Measurements from ENCODE around the gene KNDC1.

DNA sequence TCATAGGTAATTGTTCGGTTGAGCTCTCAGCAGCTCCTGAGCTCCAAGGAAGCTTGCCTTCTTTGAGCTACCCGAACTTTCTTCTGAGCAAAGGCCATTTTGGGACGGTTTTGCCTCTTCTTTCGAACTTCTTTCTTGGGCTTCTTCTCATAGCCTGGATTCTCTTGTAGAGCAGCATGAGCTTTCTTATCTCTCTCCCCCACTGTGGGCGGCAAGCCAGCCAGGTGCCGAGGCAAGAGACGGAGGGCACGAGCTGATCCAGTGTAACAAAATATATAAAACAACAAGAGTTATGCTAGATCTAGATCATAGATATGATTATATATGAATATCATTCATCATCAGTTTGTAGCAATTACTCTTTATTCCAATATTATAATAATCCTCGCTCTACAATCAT, 16.5 kb upstream of the KNDC1 start:
- TF ChIP-seq POLR2AphosphoS5 (IDR thresholded peaks at IDR 0.05) = no peak
- no peak for TF ChIP-seq CTCF (IDR thresholded peaks at IDR 0.05; ENCODE audit: poor library complexity, severe bottlenecking)
- no peak for TF ChIP-seq RAD21 (conservative IDR thresholded peaks at IDR 0.05)
- TF ChIP-seq, protein P1, sequence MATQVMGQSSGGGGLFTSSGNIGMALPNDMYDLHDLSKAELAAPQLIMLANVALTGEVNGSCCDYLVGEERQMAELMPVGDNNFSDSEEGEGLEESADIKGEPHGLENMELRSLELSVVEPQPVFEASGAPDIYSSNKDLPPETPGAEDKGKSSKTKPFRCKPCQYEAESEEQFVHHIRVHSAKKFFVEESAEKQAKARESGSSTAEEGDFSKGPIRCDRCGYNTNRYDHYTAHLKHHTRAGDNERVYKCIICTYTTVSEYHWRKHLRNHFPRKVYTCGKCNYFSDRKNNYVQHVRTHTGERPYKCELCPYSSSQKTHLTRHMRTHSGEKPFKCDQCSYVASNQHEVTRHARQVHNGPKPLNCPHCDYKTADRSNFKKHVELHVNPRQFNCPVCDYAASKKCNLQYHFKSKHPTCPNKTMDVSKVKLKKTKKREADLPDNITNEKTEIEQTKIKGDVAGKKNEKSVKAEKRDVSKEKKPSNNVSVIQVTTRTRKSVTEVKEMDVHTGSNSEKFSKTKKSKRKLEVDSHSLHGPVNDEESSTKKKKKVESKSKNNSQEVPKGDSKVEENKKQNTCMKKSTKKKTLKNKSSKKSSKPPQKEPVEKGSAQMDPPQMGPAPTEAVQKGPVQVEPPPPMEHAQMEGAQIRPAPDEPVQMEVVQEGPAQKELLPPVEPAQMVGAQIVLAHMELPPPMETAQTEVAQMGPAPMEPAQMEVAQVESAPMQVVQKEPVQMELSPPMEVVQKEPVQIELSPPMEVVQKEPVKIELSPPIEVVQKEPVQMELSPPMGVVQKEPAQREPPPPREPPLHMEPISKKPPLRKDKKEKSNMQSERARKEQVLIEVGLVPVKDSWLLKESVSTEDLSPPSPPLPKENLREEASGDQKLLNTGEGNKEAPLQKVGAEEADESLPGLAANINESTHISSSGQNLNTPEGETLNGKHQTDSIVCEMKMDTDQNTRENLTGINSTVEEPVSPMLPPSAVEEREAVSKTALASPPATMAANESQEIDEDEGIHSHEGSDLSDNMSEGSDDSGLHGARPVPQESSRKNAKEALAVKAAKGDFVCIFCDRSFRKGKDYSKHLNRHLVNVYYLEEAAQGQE (IDR thresholded peaks at IDR 0.05; ENCODE audit: borderline replicate concordance) = no peak
- TF ChIP-seq SMC3 (conservative IDR thresholded peaks at IDR 0.05; ENCODE audit: poor library complexity) = no peak
- TF ChIP-seq TAF1 (IDR thresholded peaks at IDR 0.05; ENCODE audit: low read depth) = no peak
- no peak for TF ChIP-seq EP300 (conservative IDR thresholded peaks at IDR 0.05; ENCODE audit: poor library complexity, severe bottlenecking)
- no peak for TF ChIP-seq MXI1 (conservative IDR thresholded peaks at IDR 0.05; ENCODE audit: poor library complexity, severe bottlenecking)
